Spleen (tissue), 11 donors: ENCODE results near the gene DAPK2. TPM values are rescaled to one million over a fixed set of nuclear protein-coding genes. Genes with fewer than 3 reads are reported as not detected.
A peak's percentile ranks its signal among the peaks of the same experiment; 100 is the strongest.

Experiments
- DNase-seq: peaks from one replicate; pipeline ENCODE4 v3.0.0-alpha.2; 2020
- H3K27ac ChIP-seq, 8 donors: fragments of 200-600 bp; sonication (generic) in 7 of 8; 1 replicate in 4 of 8; 2 replicates in 4 of 8; pipeline versions ENCODE4 v1.5.0 to v1.8.0; 2016 to 2021; ENCODE audit warnings: inconsistent platforms in 4 of 8, mild to moderate bottlenecking in 4 of 8, moderate library complexity in 1 of 8
- H3K27me3 ChIP-seq, 7 donors: fragments of 200-600 bp; sonication (generic) in 6 of 7; replicated peaks in 1 of 7; 1 replicate in 4 of 7; 2 replicates in 3 of 7; pipeline versions ENCODE4 v1.5.0 to v1.8.0; 2016 to 2021; ENCODE audit warnings: inconsistent platforms in 3 of 7, mild to moderate bottlenecking in 1 of 7
- H3K36me3 ChIP-seq, 6 donors: fragments of 200-600 bp; sonication (generic) in 5 of 6; 1 replicate in 4 of 6; 2 replicates in 2 of 6; pipeline versions ENCODE4 v1.5.0 to v1.8.0; 2016 to 2021; ENCODE audit warnings: inconsistent platforms in 2 of 6
- H3K4me1 ChIP-seq, 6 donors: fragments of 200-600 bp; sonication (generic) in 5 of 6; 1 replicate in 3 of 6; 2 replicates in 3 of 6; pipeline versions ENCODE4 v1.5.0 to v1.8.0; 2016 to 2021; ENCODE audit warnings: inconsistent platforms in 3 of 6
- H3K4me3 ChIP-seq, 8 donors: fragments of 200-600 bp; sonication (generic) in 7 of 8; 1 replicate in 4 of 8; 2 replicates in 4 of 8; pipeline versions ENCODE4 v1.5.0 to v1.8.0; 2016 to 2021; ENCODE audit warnings: inconsistent platforms in 4 of 8, mild to moderate bottlenecking in 4 of 8, moderate library complexity in 2 of 8
- H3K9me3 ChIP-seq, 8 donors: fragments of 200-600 bp; sonication (generic) in 7 of 8; 1 replicate in 4 of 8; 2 replicates in 4 of 8; pipeline versions ENCODE4 v1.5.0 to v1.8.0; 2016 to 2021; ENCODE audit warnings: inconsistent platforms in 4 of 8
- CTCF ChIP-seq, 11 experiments: fragments of 200-600 bp in 7 of 11; fragments of 450-650 bp in 4 of 11; sonication (generic) in 4 of 11; IDR thresholded peaks in 8 of 11; conservative IDR thresholded peaks in 3 of 11; 1 replicate in 7 of 11; 2 replicates in 4 of 11; pipeline versions ENCODE4 v1.4.0 to v1.8.0; 2016 to 2021; ENCODE audit warnings: antibody characterized with exemption in 11 of 11, inconsistent platforms in 4 of 11, mild to moderate bottlenecking in 1 of 11
- POLR2A ChIP-seq, 3 donors: fragments of 450-650 bp; IDR thresholded peaks; one replicate each; pipeline ENCODE4 v1.5.1; 2017; ENCODE audit warnings: antibody characterized with exemption in 3 of 3, mild to moderate bottlenecking in 1 of 3
- POLR2AphosphoS5 ChIP-seq, 3 donors: sonication (generic); formaldehyde crosslinking; IDR thresholded peaks; one replicate each; pipeline ENCODE4 v1.5.1; 2017; ENCODE audit warnings: antibody characterized with exemption in 3 of 3
- WGBS, 5 donors: extraction: QIAGEN DNeasy Blood & Tissue Kit in 3 of 5; methylation state at CpG; one replicate each; pipeline versions ENCODE4 v1.1.5 to v1.1.7; 2013 to 2018; 5-methylcytosine and 5-hydroxymethylcytosine counted together
- intact Hi-C: fragments of 100-400 bp; cut with DNase I; formaldehyde crosslinking; loops from one replicate; pipeline ENCODE4 v1.15.0; 2023; ENCODE audit warnings: low total_unique reads
- polyA plus RNA-seq, 3 donors: library from polyadenylated mRNA; stranded (reverse); fragments of 200-250 nt; gene quantifications; one replicate each; pipeline ENCODE4 v1.2.1, GENCODE V29; 2013
- total RNA-seq, 7 donors: library from RNA; depleted of rRNA in 3 of 7; stranded (reverse); fragments of >200 nt in 3 of 7; fragmentation: NEBNext Ultra II Directional in 4 of 7; extraction: Animal tissue kit (Norgen Biotek cat#: 25700) in 4 of 7; gene quantifications; one replicate each; pipeline versions ENCODE4 v1.1.0 to v1.2.1, GENCODE V29; 2016 to 2021
- donor health status: healthy with polysubstance abuse.
- donor health status: DM: no; HTN: no; CAD: no; lungs with moderate emphysema.
- donor health status: DM: no; HTN: no; CAD: no.
- donor health status: Bipolar disorder and iron deficiency.
- donor health status: healthy.
- donor health status: DM: no; HTN: no; CAD: no.
- donor health status: DM: yes; HTN: yes; CAD: no.

The DAPK2 gene
- total and polyA plus RNA-seq, 10 donors = 4.9 to 38.3 (median 15.5) TPM

- WGBS, 5 donors = 4 to 8% (median 5%) methylated on average over 20 to 22 of the region's 22 CpGs
- H3K27ac ChIP-seq = peak overlapping the region; percentile 88 to 97 (median 94)
- peak; percentile 88 for DNase-seq
Observed at GRCh38 chr15:64092864-64093626, 46.8 kb upstream of the DAPK2 start.

GRCh38 chr15:64092075-64092820 is 46.0 kb upstream of the DAPK2 start:
- Histone ChIP-seq H3K9me3 (no peaks in the 10 kb centered on the region), H3K4me3 (peak overlapping the region in 7 of 8 donors; percentile 72 to 95 (median 82)), H3K4me1 (peaks cover 38 to 88% (median 73%) of the 10 kb centered on the region in 6 donors), H3K36me3 (peaks cover 0 to 21% (median 13%) of the 10 kb centered on the region in 6 donors), H3K27ac (peak overlapping the region; percentile 88 to 97 (median 94)), H3K27me3 (no peaks in the 10 kb centered on the region)
- intact Hi-C loops = no loop called here
- DNase-seq = no peak
- TF ChIP-seq POLR2AphosphoS5 (IDR thresholded peaks at IDR 0.05) = no peak
- TF ChIP-seq CTCF (IDR thresholded peaks at IDR 0.05 in 8 of 11, conservative IDR thresholded peaks at IDR 0.05 in 3 of 11) = peak in 6 of 11 experiments; percentile 25 to 47 (median 28)

More at GRCh38 chr15:64092864-64093626, 46.8 kb upstream of the DAPK2 start:
- H3K4me1 ChIP-seq = peaks cover 46 to 89% (median 81%) of the 10 kb centered on the region in 6 donors
- H3K4me3 ChIP-seq = peak overlapping the region; percentile 72 to 95 (median 83)
- no peaks in the 10 kb centered on the region for H3K9me3 ChIP-seq
- intact Hi-C loops = no loop called here
- H3K27me3 ChIP-seq = no peaks in the 10 kb centered on the region
- TF ChIP-seq POLR2A (IDR thresholded peaks at IDR 0.05) = no peak
- peak in 4 of 11 experiments; percentile 12 to 34 (median 19) for TF ChIP-seq CTCF (IDR thresholded peaks at IDR 0.05 in 8 of 11, conservative IDR thresholded peaks at IDR 0.05 in 3 of 11)
- peak in 1 of 3 donors; percentile 21 for TF ChIP-seq POLR2AphosphoS5 (IDR thresholded peaks at IDR 0.05)
- peaks cover 0 to 13% (median 5%) of the 10 kb centered on the region in 6 donors for H3K36me3 ChIP-seq

GRCh38 chr15:64090527-64090926 is 44.2 kb upstream of the DAPK2 start:
- peaks cover 30 to 76% (median 62%) of the 10 kb centered on the region in 6 donors for H3K4me1 ChIP-seq

More at GRCh38 chr15:64090527-64090926, 44.2 kb upstream of the DAPK2 start:
- TF ChIP-seq POLR2A (IDR thresholded peaks at IDR 0.05) = no peak
- no peak for TF ChIP-seq POLR2AphosphoS5 (IDR thresholded peaks at IDR 0.05)
- TF ChIP-seq CTCF (IDR thresholded peaks at IDR 0.05 in 8 of 11, conservative IDR thresholded peaks at IDR 0.05 in 3 of 11) = no peak
- H3K27me3 ChIP-seq = no peaks in the 10 kb centered on the region
- no peaks in the 10 kb centered on the region for H3K9me3 ChIP-seq
- H3K36me3 ChIP-seq = peaks cover 0 to 38% (median 19%) of the 10 kb centered on the region in 6 donors
- no peak overlapping the region for H3K4me3 ChIP-seq
- intact Hi-C loops = no loop called here
- H3K27ac ChIP-seq = peak overlapping the region; percentile 15 to 96 (median 90)
- DNase-seq = no peak
- WGBS, 5 donors = 47 to 61% (median 56%) methylated on average over 3 of the region's 3 CpGs
